CD4-positive, alpha-beta T cell treated with Interferon alpha-2 for 1 hour (primary cell): ENCODE results near the gene TCERG1L.

Experiments used
- DNase-seq, 2 donors: peaks; one replicate each; pipeline ENCODE4 v3.0.0-alpha.2; 2020 to 2022

The TCERG1L gene

DNA sequence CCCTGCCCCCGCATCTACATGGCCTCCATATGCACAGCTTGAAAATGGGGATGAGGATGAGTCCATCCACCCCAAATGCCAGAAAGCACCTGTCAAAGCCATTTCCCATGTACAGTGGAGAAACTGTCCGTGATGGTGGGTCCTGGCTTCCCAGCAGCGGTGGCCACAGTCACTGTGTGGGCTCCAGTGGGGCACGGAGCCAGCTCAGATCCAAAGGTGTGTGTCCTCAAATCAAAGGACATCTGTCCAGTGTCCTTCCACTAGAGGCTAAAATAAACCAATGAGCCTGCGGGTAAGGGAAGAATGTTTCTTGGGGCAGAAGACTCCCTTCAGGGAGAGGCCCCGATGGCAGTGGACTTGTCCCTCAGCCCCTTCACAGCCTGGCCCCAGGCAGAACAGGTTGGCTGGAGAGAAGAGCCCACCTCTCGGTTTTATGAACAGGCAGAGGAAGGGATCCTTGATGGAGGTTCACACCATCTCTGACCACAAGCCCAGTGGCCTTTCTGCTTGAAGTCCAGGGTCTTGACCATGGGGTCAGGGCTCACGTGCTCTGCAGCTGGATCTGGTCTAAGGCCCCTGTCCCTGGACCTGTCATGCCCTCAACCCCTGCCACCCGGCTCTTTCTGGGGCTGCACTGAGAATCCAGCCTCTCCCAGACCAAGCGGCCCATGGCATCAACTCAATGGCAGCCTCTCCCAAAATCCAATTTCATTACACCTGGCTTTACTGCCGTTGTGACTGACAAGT is 106.9 kb downstream of the TCERG1L start:
- no peak for DNase-seq

DNA sequence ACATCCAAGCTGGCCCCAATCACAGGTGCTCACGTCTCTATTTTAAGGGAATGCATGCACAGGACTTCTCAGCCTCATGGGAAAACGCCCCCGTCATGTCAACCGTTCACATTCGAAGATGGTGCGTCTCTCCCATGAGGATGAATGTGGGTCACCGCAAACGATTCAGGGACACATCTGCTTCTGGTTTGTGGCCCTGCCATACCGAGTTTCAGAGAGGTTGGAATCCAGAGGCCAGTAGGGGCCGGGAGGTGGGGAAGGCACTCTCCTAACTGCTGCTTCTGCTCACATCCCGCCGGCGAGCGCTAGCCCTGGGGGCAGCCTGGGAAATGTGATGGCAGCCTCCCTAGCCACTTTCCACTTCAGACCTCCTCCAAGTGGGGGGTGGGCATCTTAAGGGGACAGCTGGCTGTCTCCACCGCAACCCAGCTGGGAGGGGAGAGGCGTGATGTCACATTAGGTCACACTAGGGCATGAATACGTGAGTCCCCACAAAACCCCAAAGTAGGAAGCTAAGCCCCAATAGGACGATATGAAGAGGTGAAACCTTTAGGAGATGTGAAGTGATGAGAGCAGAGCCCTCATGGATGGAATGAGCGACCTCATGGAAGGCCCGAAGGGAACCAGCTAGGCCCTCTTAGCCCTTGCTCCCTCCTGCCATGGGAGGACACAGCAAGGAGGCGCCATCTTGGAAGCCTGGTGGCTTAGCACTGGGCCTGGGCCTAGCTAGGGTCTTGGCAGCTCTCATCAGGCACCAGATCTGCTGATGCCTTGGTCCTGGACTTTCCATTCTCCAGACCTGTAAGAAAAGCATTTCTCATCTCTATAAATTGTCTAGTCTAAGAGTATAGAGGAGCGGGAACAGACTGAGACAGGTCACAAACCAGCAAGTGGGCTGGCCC is 107.8 kb downstream of the TCERG1L start:
- no peak for DNase-seq

DNA sequence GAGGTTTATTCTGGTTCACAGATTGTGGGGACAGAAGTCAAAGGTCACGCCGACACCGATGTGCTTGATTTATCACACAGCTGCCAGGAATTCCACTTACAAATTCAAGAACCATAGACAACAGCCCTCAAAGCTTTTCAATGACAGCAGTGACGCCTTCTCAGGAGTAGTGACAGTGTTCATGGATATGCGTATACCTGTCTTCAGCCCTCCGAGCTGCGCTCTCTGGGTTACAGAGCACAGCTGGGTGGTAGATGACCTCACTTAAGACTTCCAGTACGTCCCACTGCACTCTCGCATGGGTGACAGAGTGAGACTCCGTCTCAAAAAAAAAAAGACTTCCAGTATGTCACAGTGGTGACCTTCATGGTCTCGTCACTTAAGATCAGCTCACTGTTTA is 108.5 kb downstream of the TCERG1L start:
- DNase-seq = no peak

GRCh38 chr10:131201741-131202515 is 109.6 kb downstream of the TCERG1L start:
- no peak for DNase-seq

DNA sequence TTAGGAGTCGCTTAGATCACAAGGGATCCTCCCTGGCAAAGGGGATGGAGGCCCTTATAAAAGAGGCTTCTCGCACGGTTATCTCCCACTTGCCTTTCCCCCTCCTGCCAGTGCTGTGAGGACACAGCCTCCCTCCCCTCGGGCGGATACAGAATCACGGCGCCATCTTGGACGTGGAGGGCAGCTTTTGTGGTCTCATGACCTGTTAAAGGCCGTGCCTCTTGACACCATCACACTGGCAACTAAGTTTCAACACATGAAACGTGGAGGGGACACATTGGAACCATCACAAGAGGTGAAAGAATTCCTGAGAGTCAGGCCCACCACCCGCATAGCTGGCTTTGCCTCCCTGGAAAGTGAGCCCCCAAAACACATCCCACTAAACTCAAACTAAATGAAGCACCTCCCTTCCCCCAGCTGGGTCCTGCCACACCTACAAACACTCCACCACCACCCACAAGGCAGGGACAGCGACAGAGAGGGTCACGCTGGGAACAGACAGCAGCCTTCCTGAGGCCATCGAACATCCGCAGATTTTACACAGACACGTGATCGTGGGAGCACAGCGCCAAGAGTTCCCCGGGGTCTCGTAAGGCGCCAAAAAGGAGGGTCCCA is 110.6 kb downstream of the TCERG1L start:
- DNase-seq = no peak

DNA sequence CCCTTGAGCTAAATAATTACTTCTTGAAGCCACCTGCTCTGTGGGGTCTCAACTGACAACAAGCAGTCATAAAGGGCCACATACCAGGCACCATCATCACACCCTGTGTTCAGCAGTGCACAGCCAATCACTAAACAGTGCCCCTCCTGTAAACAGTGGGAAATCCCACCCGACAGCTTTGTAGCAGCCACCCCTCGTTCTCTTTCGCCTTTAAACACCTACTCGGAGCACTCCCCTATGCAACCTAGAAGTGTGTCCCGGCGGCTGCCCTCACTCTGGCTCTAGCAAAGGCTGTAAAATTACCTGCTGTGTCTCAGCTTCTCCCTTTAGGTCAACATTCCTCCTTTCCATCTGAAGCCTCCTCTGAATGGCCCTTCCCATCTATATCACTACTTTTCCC is 111.9 kb downstream of the TCERG1L start:
- DNase-seq = no peak

GRCh38 chr10:131198843-131199242 is 112.7 kb downstream of the TCERG1L start:
- no peak for DNase-seq

DNA sequence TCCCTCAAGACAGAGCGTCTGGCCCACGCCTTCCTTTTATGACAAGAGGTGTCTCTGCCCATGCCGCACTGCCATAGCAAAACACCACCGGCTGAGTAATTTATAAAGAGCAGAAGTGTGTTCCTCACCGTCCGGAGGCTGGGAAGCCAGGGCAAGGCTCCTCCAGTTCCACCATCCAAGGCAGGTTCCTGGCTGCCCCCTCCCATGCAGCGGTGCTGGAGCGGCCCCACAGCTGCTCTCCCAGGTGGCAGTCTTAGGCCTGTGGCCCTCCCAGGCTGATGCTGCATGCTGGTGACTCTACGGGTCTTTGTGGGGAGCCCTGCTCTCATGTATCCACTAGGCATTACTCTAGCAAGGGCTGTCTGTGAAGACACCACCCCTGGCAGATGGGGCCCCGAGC is 113.1 kb downstream of the TCERG1L start:
- DNase-seq = no peak

- no peak for DNase-seq
Measured at GRCh38 chr10:131196176-131196885, 115.2 kb downstream of the TCERG1L start.

GRCh38 chr10:131195558-131196159 is 115.9 kb downstream of the TCERG1L start:
- DNase-seq = no peak

DNA sequence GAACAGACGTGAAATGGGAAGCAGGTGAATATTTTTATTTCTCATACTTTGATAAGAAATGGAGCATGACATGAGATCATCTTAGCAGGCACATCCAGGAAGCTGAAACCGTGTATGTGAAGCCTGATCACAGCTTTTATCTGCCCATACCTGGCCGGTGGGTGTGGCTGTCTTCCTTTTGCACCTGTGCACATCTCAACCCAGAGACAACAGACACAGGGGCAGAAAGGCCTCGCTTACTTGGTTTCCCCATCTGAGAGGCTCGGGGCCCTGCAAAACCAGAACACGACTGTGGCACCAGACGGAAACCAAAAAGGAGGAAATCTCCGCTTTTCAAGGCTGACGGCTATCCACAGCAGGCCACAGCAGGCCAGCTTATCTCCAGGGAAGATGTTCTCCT is 116.4 kb downstream of the TCERG1L start:
- DNase-seq = no peak

- no peak for DNase-seq
Measured at GRCh38 chr10:131193923-131194322, 117.6 kb downstream of the TCERG1L start.

DNA sequence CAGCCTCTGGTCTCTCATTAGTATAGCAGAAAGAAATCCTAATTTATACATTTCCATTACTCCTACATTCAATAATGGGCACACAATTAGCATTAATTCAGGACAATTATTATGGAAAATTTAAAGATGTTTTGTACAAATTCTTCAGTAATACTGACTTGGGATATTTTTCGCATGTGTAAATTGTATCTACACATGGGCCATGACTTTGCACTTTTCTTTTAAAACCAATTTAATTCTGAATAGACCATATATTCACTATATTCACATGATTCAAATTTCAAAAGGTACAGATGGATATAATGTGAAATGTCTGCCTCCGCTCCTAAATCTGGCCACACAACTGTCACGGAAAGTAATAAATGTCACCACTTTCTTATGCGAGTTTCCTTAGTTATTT is 123.0 kb downstream of the TCERG1L start:
- no peak for DNase-seq

DNA sequence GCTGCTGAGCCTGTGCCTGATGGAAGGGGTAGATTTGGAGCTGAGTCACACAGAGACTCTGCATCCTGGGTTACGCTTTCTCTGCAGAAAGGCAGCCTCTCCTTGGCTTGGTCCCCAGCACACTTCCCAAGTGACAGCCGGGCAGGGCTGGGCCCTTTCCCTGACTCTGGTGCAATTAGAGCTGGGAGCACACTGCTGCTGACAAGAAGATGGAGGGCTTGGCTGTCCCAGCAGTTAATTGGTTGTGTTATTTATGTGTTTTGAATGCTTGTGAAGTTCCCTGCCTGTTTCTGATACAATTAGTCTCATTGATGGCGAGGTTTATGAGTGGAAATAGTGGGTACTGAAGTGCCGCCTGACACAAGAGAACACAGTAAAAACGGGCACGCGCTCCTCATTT is 123.6 kb downstream of the TCERG1L start:
- DNase-seq = no peak

DNA sequence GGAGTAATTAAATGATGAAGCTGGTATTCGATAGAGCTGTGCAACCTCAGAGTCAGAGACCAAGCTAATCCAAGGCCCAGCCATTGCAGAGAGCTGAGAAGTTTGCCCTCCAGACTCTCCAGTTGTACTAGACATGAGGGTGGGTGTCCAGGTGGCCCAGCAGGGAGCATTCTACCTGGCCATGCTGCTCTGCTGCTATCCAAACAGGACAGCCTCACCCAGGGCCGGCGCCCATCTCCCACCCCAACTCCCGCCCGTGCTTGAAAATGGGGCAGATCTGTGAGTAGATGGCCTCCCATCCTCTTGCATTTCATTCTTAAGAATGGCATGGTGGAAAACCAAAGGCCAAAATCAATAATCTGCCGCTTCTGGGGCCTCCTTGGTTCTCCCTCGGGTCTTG is 124.2 kb downstream of the TCERG1L start:
- no peak for DNase-seq

DNA sequence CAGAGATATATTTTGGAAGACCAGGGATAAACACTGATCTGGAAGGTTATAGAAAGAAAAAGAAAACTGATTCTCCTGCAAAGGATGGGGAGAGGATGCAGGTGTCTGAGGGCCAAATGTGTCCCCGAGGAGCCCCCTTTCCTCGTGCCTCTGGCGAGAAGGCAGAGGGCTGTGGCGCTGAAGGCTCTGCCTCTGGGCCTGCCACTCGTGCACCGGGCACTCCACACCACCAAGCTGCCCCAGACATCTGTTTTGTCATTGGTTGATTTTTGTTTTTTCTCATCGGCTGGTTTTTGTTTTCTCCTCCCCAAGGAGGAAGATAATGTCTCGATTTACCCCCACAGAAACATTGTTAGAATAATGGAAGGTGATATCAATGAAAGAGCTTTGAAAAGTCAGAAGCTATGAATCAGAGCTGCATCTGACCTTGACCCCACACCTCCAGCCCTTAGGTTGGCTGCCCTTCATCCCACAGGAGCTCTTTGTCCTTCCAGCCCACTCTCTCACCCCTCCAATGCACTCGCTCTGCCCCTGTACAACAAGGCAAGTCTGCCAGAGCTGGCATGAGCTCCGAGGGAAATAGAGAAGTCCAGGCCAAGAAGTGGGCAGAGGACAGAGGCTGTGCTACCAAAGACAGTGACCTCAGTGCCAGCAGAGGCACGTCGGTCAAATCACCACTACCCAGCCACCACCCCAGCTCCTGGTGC is 124.8 kb downstream of the TCERG1L start:
- no peak for DNase-seq

GRCh38 chr10:131184503-131184902 is 127.0 kb downstream of the TCERG1L start:
- no peak for DNase-seq

DNA sequence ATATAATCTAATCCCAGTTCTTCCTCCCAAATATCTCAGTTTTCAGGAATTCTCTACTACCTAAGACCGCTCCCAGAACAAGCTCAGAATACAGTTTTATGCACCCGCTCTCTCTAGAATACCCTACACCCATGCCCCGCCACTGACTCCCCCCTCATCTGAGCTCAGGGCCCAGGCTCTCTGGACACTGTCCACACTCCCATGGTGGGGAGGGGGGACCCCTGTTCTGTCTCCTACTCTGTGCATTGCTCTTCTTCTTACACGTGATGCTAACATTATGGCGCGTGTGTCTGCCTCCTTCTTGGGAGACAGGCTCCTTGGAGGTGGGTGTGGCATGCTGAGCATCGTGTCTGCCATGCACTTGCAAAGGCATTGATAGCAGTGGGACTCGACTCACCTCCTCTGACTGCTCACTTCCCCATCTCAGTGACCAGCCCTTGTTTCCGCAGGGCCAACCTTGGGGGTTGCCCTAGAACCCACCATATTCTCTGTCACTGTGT is 127.9 kb downstream of the TCERG1L start:
- DNase-seq = no peak

DNA sequence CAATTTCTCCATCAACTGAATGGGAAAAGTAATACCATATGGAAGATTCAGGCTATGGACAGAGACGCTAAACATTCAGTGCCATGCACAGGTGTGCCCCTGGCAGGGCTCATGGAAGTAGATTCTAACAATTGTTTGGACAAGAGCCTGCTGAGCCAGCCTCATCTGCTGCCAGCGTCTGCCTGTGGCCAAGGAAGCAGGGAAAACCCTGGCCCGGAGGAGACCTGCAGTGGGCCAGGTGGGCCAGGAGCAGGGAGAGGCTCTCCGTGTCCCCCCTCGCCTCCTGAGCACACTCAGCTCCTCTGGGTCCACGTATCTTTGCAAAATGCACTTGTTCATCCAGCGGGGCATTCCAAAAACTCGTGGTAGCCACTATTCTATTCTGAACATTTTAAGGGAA is 130.1 kb downstream of the TCERG1L start:
- no peak for DNase-seq

GRCh38 chr10:131180740-131181415 is 130.6 kb downstream of the TCERG1L start:
- no peak for DNase-seq
